Subcutaneous abdominal adipose tissue (tissue), 5 donors: ENCODE measurements around the gene ANKDD1B.

ENCODE experiments used
- H3K27ac ChIP-seq: one replicate; pipeline ENCODE4 v1.7.0; 2013; ENCODE audit warnings: low read depth, mild to moderate bottlenecking, inconsistent platforms, low read length, moderate library complexity
- H3K27me3 ChIP-seq, 5 donors: one replicate each; pipeline ENCODE4 v1.7.0; 2013; ENCODE audit warnings: low read length in 5 of 5, inconsistent platforms in 1 of 5; ENCODE audit not compliant: control insufficient read depth in 5 of 5, insufficient read depth in 4 of 5
- H3K36me3 ChIP-seq, 5 donors: one replicate each; pipeline ENCODE4 v1.7.0; 2013; ENCODE audit warnings: low read length in 5 of 5; ENCODE audit not compliant: control insufficient read depth in 5 of 5, insufficient read depth in 5 of 5
- H3K4me1 ChIP-seq, 5 donors: one replicate each; pipeline ENCODE4 v1.7.0; 2013; ENCODE audit warnings: low read length in 5 of 5, mild to moderate bottlenecking in 3 of 5, moderate library complexity in 1 of 5; ENCODE audit not compliant: control insufficient read depth in 5 of 5, insufficient read depth in 5 of 5
- H3K4me3 ChIP-seq, 5 donors: one replicate each; pipeline ENCODE4 v1.7.0; 2013; ENCODE audit warnings: low read length in 5 of 5, low read depth in 1 of 5
- H3K9ac ChIP-seq, 5 donors: one replicate each; pipeline ENCODE4 v1.7.0; 2013; ENCODE audit warnings: low read length in 5 of 5, mild to moderate bottlenecking in 4 of 5, moderate library complexity in 3 of 5
- H3K9me3 ChIP-seq, 5 donors: one replicate each; pipeline ENCODE4 v1.7.0; 2013; ENCODE audit warnings: low read length in 5 of 5; ENCODE audit not compliant: control insufficient read depth in 5 of 5
- donor health status: healthy.
- donor health status: healthy.
- donor health status: healthy.
- donor health status: healthy.
- donor health status: healthy.

Gene ANKDD1B

GRCh38 chr5:75612901-75613300 is 1.6 kb downstream of the ANKDD1B start:
- H3K4me1 ChIP-seq = peaks cover 0 to 24% (median 14%) of the 10 kb centered on the region in 5 donors
- no peaks in the 10 kb centered on the region for H3K9me3 ChIP-seq
- no peak overlapping the region for H3K9ac ChIP-seq
- no peak overlapping the region for H3K4me3 ChIP-seq
- H3K27me3 ChIP-seq = no peaks in the 10 kb centered on the region
- no peaks in the 10 kb centered on the region for H3K36me3 ChIP-seq
- no peak overlapping the region for H3K27ac ChIP-seq

- Histone ChIP-seq H3K27ac (no peak overlapping the region), H3K4me1 (peaks cover 0 to 24% (median 14%) of the 10 kb centered on the region in 5 donors), H3K9ac (no peak overlapping the region), H3K4me3 (no peak overlapping the region), H3K27me3 (no peaks in the 10 kb centered on the region), H3K36me3 (no peaks in the 10 kb centered on the region), H3K9me3 (no peaks in the 10 kb centered on the region)
Measured at GRCh38 chr5:75614176-75614575, 2.9 kb downstream of the ANKDD1B start.

GRCh38 chr5:75616371-75616881 is 5.2 kb downstream of the ANKDD1B start:
- no peaks in the 10 kb centered on the region for H3K27me3 ChIP-seq
- no peak overlapping the region for H3K9ac ChIP-seq
- H3K9me3 ChIP-seq = no peaks in the 10 kb centered on the region
- H3K36me3 ChIP-seq = no peaks in the 10 kb centered on the region
- no peak overlapping the region for H3K27ac ChIP-seq
- H3K4me1 ChIP-seq = peaks cover 0 to 20% (median 10%) of the 10 kb centered on the region in 5 donors
- no peak overlapping the region for H3K4me3 ChIP-seq

- Histone ChIP-seq H3K27ac (no peak overlapping the region), H3K9me3 (no peaks in the 10 kb centered on the region), H3K27me3 (no peaks in the 10 kb centered on the region), H3K9ac (no peak overlapping the region), H3K4me3 (no peak overlapping the region), H3K4me1 (peaks cover 0 to 14% (median 4%) of the 10 kb centered on the region in 5 donors), H3K36me3 (no peaks in the 10 kb centered on the region)
Measured at GRCh38 chr5:75616971-75617621, 5.8 kb downstream of the ANKDD1B start.

- H3K9me3 ChIP-seq = no peaks in the 10 kb centered on the region
- no peak overlapping the region for H3K4me3 ChIP-seq
- no peak overlapping the region for H3K9ac ChIP-seq
- H3K27me3 ChIP-seq = no peaks in the 10 kb centered on the region
- peaks cover 0 to 14% (median 4%) of the 10 kb centered on the region in 5 donors for H3K4me1 ChIP-seq
- no peak overlapping the region for H3K27ac ChIP-seq
- no peaks in the 10 kb centered on the region for H3K36me3 ChIP-seq
Measured at GRCh38 chr5:75617736-75618352, 6.6 kb downstream of the ANKDD1B start.

- Histone ChIP-seq H3K9me3 (no peaks in the 10 kb centered on the region), H3K4me3 (no peak overlapping the region), H3K9ac (no peak overlapping the region), H3K27me3 (no peaks in the 10 kb centered on the region), H3K27ac (no peak overlapping the region), H3K36me3 (no peaks in the 10 kb centered on the region), H3K4me1 (peaks cover 0 to 14% (median 4%) of the 10 kb centered on the region in 5 donors)
Measured at GRCh38 chr5:75620184-75620959, 9.1 kb downstream of the ANKDD1B start.

- Histone ChIP-seq H3K36me3 (peaks cover 0 to 2% (median 0%) of the 10 kb centered on the region in 5 donors), H3K27me3 (no peaks in the 10 kb centered on the region), H3K4me1 (no peaks in the 10 kb centered on the region), H3K9ac (no peak overlapping the region), H3K4me3 (no peak overlapping the region), H3K9me3 (no peaks in the 10 kb centered on the region), H3K27ac (no peak overlapping the region)
Measured at GRCh38 chr5:75622564-75622963, 11.3 kb downstream of the ANKDD1B start.

- no peak overlapping the region for H3K9ac ChIP-seq
- no peaks in the 10 kb centered on the region for H3K9me3 ChIP-seq
- H3K27me3 ChIP-seq = no peaks in the 10 kb centered on the region
- no peak overlapping the region for H3K27ac ChIP-seq
- H3K36me3 ChIP-seq = peaks cover 0 to 2% (median 0%) of the 10 kb centered on the region in 5 donors
- H3K4me1 ChIP-seq = no peaks in the 10 kb centered on the region
- H3K4me3 ChIP-seq = no peak overlapping the region
Measured at GRCh38 chr5:75623846-75624245, 12.6 kb downstream of the ANKDD1B start.

GRCh38 chr5:75626959-75627358 is 15.7 kb downstream of the ANKDD1B start:
- no peak overlapping the region for H3K4me3 ChIP-seq
- H3K9ac ChIP-seq = no peak overlapping the region
- no peaks in the 10 kb centered on the region for H3K9me3 ChIP-seq
- peaks cover 0 to 2% (median 0%) of the 10 kb centered on the region in 5 donors for H3K36me3 ChIP-seq
- no peaks in the 10 kb centered on the region for H3K27me3 ChIP-seq
- H3K27ac ChIP-seq = no peak overlapping the region
- no peaks in the 10 kb centered on the region for H3K4me1 ChIP-seq

GRCh38 chr5:75627801-75628200 is 16.5 kb downstream of the ANKDD1B start:
- Histone ChIP-seq H3K36me3 (peaks cover 0 to 2% (median 0%) of the 10 kb centered on the region in 5 donors), H3K27ac (no peak overlapping the region), H3K4me3 (no peak overlapping the region), H3K4me1 (no peaks in the 10 kb centered on the region), H3K9me3 (no peaks in the 10 kb centered on the region), H3K27me3 (no peaks in the 10 kb centered on the region), H3K9ac (no peak overlapping the region)
